ENCODE data around the gene NCKAP5.

- TF ChIP-seq POLR2A (IDR thresholded peaks at IDR 0.05) (no peak), CTCF (IDR thresholded peaks at IDR 0.05) (no peak)
Observed at GRCh38 chr2:133148187-133148586, 420.1 kb downstream of the NCKAP5 start.

All from upper lobe of left lung (tissue), 4 donors.